ENCODE data around the gene DPRX.

GRCh38 chr19:53624771-53625545 lies 6.8 kb upstream of the DPRX start:
- no peak for TF ChIP-seq CTCF (IDR thresholded peaks at IDR 0.05)
- no peak for TF ChIP-seq POLR2A (IDR thresholded peaks at IDR 0.05)
